ENCODE results near the gene AFF1.

- no peak for TF ChIP-seq EZH2 (IDR thresholded peaks at IDR 0.05; ENCODE audit: insufficient read depth, poor library complexity, severe bottlenecking)
- no peak for TF ChIP-seq EZH2phosphoT487 (IDR thresholded peaks at IDR 0.05; ENCODE audit: insufficient read depth, low read depth)
Observed at GRCh38 chr4:86965019-86965976, 30.5 kb downstream of the AFF1 start.

Measured in GM23248 (cell line).